ENCODE measurements around the gene THADA.

DNA sequence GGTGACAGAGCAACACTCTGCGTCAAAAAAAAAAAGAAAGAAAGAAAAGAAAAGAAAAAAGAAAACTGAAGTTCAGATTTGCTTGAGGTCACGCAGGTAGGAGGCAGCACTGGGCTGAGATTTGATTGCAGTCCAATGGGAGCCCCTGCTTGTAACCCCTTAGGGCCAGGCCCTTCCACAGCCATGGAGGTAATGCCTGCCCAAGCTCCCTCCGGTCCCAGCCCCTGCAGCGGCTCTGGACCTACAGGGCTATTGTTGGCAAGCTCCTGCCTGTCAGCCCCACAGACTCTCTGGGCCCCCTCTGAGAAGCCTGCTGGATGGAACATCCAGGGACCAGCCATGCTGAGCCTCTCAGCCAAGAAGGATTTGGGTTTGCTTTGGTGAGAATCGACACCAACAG, 381.6 kb downstream of the THADA start:
- no peak for TF ChIP-seq YY1 (IDR thresholded peaks at IDR 0.05; ENCODE audit: insufficient read depth, insufficient read length)
- no peak for TF ChIP-seq SUZ12 (IDR thresholded peaks at IDR 0.05; ENCODE audit: extremely low read depth, insufficient read depth, insufficient read length)

Data from NT2/D1 (cell line).